Body of pancreas (tissue), 4 donors: ENCODE results near the gene ARID1B.

ENCODE experiments used
- CTCF ChIP-seq, 7 experiments: fragments of 450-650 bp in 4 of 7; fragments of 200-600 bp in 3 of 7; sonication (generic) in 3 of 7; IDR thresholded peaks; one replicate each; pipeline ENCODE4 v1.5.1; 2016 to 2019; ENCODE audit warnings: antibody characterized with exemption in 7 of 7
- POLR2A ChIP-seq, 3 donors: fragments of 450-650 bp; IDR thresholded peaks; one replicate each; pipeline ENCODE4 v1.6.1; 2016; ENCODE audit warnings: antibody characterized with exemption in 3 of 3, mild to moderate bottlenecking in 2 of 3

DNA sequence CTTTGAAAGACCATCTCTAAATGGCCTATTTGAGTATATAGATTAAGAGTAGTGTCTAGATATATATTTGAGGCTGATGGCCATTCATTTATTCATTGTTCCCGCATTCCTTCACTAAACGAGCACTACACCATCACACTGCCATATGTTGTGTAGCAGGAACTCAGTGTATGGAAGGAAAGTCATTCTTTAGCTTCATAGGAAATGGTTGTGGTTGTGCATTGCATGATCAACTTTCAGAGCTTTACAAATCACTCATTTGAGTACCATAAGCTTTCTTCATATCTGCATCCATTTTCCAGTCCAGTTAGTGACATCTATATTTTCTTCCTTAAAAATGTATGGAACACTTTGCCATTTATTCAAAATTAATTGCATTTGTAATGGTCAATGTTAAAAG, 97.9 kb downstream of the ARID1B start:
- TF ChIP-seq POLR2A (IDR thresholded peaks at IDR 0.05) (no peak), CTCF (IDR thresholded peaks at IDR 0.05) (no peak)
